Osteocyte (in vitro differentiated cells): ENCODE results near the gene PRMT9. TPM values are rescaled to one million over a fixed set of nuclear protein-coding genes. Genes with fewer than 3 reads are reported as not detected.

Experiments
- DNase-seq: peaks from one replicate; pipeline ENCODE4 v3.0.0; 2021; ENCODE audit warnings: mixed read lengths; ENCODE audit not compliant: unreplicated experiment; ENCODE audit errors: extremely low spot score
- H3K27ac Mint-ChIP-seq: one replicate; pipeline ENCODE4 v1.8.0; 2021; ENCODE audit warnings: mild to moderate bottlenecking, mixed read lengths; ENCODE audit not compliant: unreplicated experiment
- H3K27me3 Mint-ChIP-seq: one replicate; pipeline ENCODE4 v1.8.0; 2021; ENCODE audit warnings: mixed read lengths; ENCODE audit not compliant: unreplicated experiment
- H3K36me3 Mint-ChIP-seq: one replicate; pipeline ENCODE4 v1.8.0; 2021; ENCODE audit warnings: mixed read lengths; ENCODE audit not compliant: unreplicated experiment
- H3K4me1 Mint-ChIP-seq: one replicate; pipeline ENCODE4 v1.8.0; 2021; ENCODE audit warnings: mixed read lengths; ENCODE audit not compliant: unreplicated experiment
- H3K4me3 Mint-ChIP-seq: one replicate; pipeline ENCODE4 v1.8.0; 2021; ENCODE audit warnings: mild to moderate bottlenecking, moderate library complexity, mixed read lengths; ENCODE audit not compliant: unreplicated experiment
- H3K9me3 Mint-ChIP-seq: one replicate; pipeline ENCODE4 v1.8.0; 2021; ENCODE audit warnings: mixed read lengths; ENCODE audit not compliant: unreplicated experiment
- CTCF ChIP-seq: fragments of 200-600 bp; sonication (generic); IDR thresholded peaks from 2 replicates; pipeline ENCODE4 v1.5.0; 2021; ENCODE audit warnings: antibody characterized with exemption, mild to moderate bottlenecking, moderate library complexity
- total RNA-seq: library from RNA; stranded (reverse); gene quantifications from 2 replicates; pipeline ENCODE4 v1.2.1, GENCODE V29; 2021

Gene PRMT9
- total RNA-seq, 1 donor from 2014 or later = 9.6 TPM

DNA sequence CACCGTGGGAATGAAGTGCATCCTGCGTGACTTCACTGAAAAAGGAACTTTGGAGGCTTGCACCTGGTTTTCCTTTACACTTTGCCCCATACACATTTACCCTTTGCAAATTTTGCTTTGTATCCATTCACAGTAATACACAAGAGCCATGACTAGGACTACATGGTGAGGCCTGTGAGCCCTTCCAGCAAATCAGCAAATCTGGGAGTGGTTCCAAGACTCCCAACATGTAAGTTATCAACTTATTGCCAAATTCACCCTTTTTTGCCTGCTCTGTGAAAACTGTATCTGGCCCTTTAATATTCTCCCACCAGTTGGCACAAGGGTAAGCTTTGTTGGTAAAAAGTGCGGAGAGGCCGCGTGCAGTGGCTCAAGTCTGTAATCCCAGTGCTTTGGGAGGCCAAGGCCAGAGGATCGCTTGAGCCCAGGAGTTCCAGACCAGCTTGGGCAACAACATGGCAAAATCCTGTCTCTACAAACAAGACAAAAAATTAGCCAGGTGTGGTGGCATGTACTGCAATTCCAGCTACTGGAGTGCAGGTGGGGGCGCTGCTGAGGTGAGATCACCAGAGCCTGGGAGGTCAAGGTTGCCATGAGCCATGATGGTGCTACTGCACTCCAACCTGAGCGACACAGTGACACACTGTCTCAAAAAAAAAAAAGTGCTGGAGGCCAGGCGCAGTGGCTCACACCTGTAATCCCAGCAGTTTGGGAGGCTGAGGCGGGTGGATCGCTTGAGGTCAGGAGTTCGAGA, 5.0 kb downstream of the PRMT9 start:
- TF ChIP-seq CTCF = no peak
- Mint-ChIP-seq H3K9me3 (no peaks in the 10 kb centered on the region), H3K27ac (no peak overlapping the region), H3K27me3 (no peaks in the 10 kb centered on the region), H3K4me1 (peaks cover 17% of the 10 kb centered on the region), H3K36me3 (peaks cover 17% of the 10 kb centered on the region), H3K4me3 (no peak overlapping the region)
- DNase-seq = no peak

GRCh38 chr4:147678106-147678505, 5.9 kb downstream of the PRMT9 start:
- H3K27ac Mint-ChIP-seq = no peak overlapping the region
- no peak for DNase-seq
- H3K36me3 Mint-ChIP-seq = peaks cover 19% of the 10 kb centered on the region
- H3K4me1 Mint-ChIP-seq = peaks cover 14% of the 10 kb centered on the region
- no peaks in the 10 kb centered on the region for H3K9me3 Mint-ChIP-seq
- H3K27me3 Mint-ChIP-seq = no peaks in the 10 kb centered on the region
- no peak overlapping the region for H3K4me3 Mint-ChIP-seq
- TF ChIP-seq CTCF = no peak

DNA sequence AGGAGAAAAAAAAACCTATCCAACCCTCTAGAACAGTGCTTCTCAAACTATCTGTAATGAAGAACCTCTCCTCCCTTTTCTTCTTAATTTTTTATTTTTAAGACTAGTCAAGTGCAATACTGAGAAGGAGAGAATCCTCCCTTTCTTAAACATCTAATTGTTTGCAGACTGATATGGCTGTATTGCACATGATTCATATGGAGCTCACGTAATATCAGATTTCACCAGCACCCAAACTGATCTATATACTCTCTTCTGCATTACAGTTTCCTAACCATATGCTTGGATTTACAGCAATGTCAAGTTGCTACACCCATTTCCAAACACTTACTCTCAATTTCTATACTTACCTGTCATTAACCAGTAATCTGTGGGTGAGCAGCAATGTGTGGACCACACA, 9.5 kb downstream of the PRMT9 start:
- H3K36me3 Mint-ChIP-seq = peaks cover 33% of the 10 kb centered on the region
- H3K4me1 Mint-ChIP-seq = peaks cover 3% of the 10 kb centered on the region
- no peaks in the 10 kb centered on the region for H3K27me3 Mint-ChIP-seq
- H3K4me3 Mint-ChIP-seq = no peak overlapping the region
- DNase-seq = no peak
- no peaks in the 10 kb centered on the region for H3K9me3 Mint-ChIP-seq
- TF ChIP-seq CTCF = no peak
- no peak overlapping the region for H3K27ac Mint-ChIP-seq

- DNase-seq = no peak
- TF ChIP-seq CTCF = no peak
- Mint-ChIP-seq H3K9me3 (no peaks in the 10 kb centered on the region), H3K4me1 (peaks cover 3% of the 10 kb centered on the region), H3K27me3 (no peaks in the 10 kb centered on the region), H3K27ac (no peak overlapping the region), H3K36me3 (peaks cover 32% of the 10 kb centered on the region), H3K4me3 (no peak overlapping the region)
Measured at GRCh38 chr4:147674073-147674472, 9.9 kb downstream of the PRMT9 start.

- Mint-ChIP-seq H3K27me3 (no peaks in the 10 kb centered on the region), H3K36me3 (peaks cover 33% of the 10 kb centered on the region), H3K4me3 (no peak overlapping the region), H3K4me1 (no peaks in the 10 kb centered on the region), H3K27ac (peak overlapping the region; percentile 16), H3K9me3 (no peaks in the 10 kb centered on the region)
- DNase-seq = no peak
- no peak for TF ChIP-seq CTCF
Measured at GRCh38 chr4:147658501-147658900, 25.5 kb downstream of the PRMT9 start.
